ENCODE data around the gene SMPX. TPM values are rescaled to one million over a fixed set of nuclear protein-coding genes. Genes with fewer than 3 reads are reported as not detected.

The SMPX gene
- total RNA-seq, 1 donor: not detected

- Histone ChIP-seq H4K20me1 (ENCODE audit: insufficient read depth, low read length) (no peaks in the 10 kb centered on the region), H3K4me2 (ENCODE audit: insufficient read depth, low read length) (no peak overlapping the region), H2AFZ (ENCODE audit: low read length) (no peak overlapping the region), H3K4me1 (ENCODE audit: insufficient read depth, low read length) (peaks cover 10% of the 10 kb centered on the region), H3K36me3 (ENCODE audit: insufficient read depth, low read length) (no peaks in the 10 kb centered on the region), H3K9me3 (ENCODE audit: low read depth, low read length) (no peaks in the 10 kb centered on the region), H3K27me3 (ENCODE audit: insufficient read depth, low read length) (no peaks in the 10 kb centered on the region), H3K4me3 (ENCODE audit: insufficient read depth, low read length) (no peak overlapping the region), H3K79me2 (ENCODE audit: insufficient read depth, low read length) (no peaks in the 10 kb centered on the region), H3K27ac (ENCODE audit: low read depth, low read length) (no peak overlapping the region)
- TF ChIP-seq CTCF (IDR thresholded peaks at IDR 0.05; ENCODE audit: extremely low read depth, low read depth, low read length): no peak
- DNase-seq (ENCODE audit: insufficient read length, low spot score, missing footprints): no peak
Observed at GRCh38 chrX:21723814-21724213, 34.1 kb downstream of the SMPX start.

GRCh38 chrX:21723084-21723483 is 34.8 kb downstream of the SMPX start:
- Histone ChIP-seq H3K9me3 (ENCODE audit: low read depth, low read length) (no peaks in the 10 kb centered on the region), H3K27me3 (ENCODE audit: insufficient read depth, low read length) (no peaks in the 10 kb centered on the region), H3K4me1 (ENCODE audit: insufficient read depth, low read length) (peaks cover 8% of the 10 kb centered on the region), H2AFZ (ENCODE audit: low read length) (no peak overlapping the region), H3K4me3 (ENCODE audit: insufficient read depth, low read length) (no peak overlapping the region), H3K36me3 (ENCODE audit: insufficient read depth, low read length) (no peaks in the 10 kb centered on the region), H4K20me1 (ENCODE audit: insufficient read depth, low read length) (no peaks in the 10 kb centered on the region), H3K79me2 (ENCODE audit: insufficient read depth, low read length) (no peaks in the 10 kb centered on the region), H3K4me2 (ENCODE audit: insufficient read depth, low read length) (no peak overlapping the region), H3K27ac (ENCODE audit: low read depth, low read length) (no peak overlapping the region)
- DNase-seq (ENCODE audit: insufficient read length, low spot score, missing footprints): no peak
- no peak for TF ChIP-seq CTCF (IDR thresholded peaks at IDR 0.05; ENCODE audit: extremely low read depth, low read depth, low read length)

GRCh38 chrX:21721195-21721594 is 36.7 kb downstream of the SMPX start:
- Histone ChIP-seq H3K4me3 (ENCODE audit: insufficient read depth, low read length) (no peak overlapping the region), H3K27me3 (ENCODE audit: insufficient read depth, low read length) (no peaks in the 10 kb centered on the region), H3K4me2 (ENCODE audit: insufficient read depth, low read length) (no peak overlapping the region), H3K79me2 (ENCODE audit: insufficient read depth, low read length) (no peaks in the 10 kb centered on the region), H3K9me3 (ENCODE audit: low read depth, low read length) (no peaks in the 10 kb centered on the region), H4K20me1 (ENCODE audit: insufficient read depth, low read length) (no peaks in the 10 kb centered on the region), H2AFZ (ENCODE audit: low read length) (no peak overlapping the region), H3K4me1 (ENCODE audit: insufficient read depth, low read length) (no peaks in the 10 kb centered on the region), H3K27ac (ENCODE audit: low read depth, low read length) (no peak overlapping the region), H3K36me3 (ENCODE audit: insufficient read depth, low read length) (no peaks in the 10 kb centered on the region)
- no peak for DNase-seq (ENCODE audit: insufficient read length, low spot score, missing footprints)
- no peak for TF ChIP-seq CTCF (IDR thresholded peaks at IDR 0.05; ENCODE audit: extremely low read depth, low read depth, low read length)

GRCh38 chrX:21718575-21718974 is 39.3 kb downstream of the SMPX start:
- H3K79me2 ChIP-seq (ENCODE audit: insufficient read depth, low read length): no peaks in the 10 kb centered on the region
- no peak overlapping the region for H3K27ac ChIP-seq (ENCODE audit: low read depth, low read length)
- H3K4me2 ChIP-seq (ENCODE audit: insufficient read depth, low read length): no peak overlapping the region
- no peak for DNase-seq (ENCODE audit: insufficient read length, low spot score, missing footprints)
- H3K4me3 ChIP-seq (ENCODE audit: insufficient read depth, low read length): no peak overlapping the region
- TF ChIP-seq CTCF (IDR thresholded peaks at IDR 0.05; ENCODE audit: extremely low read depth, low read depth, low read length): no peak
- H4K20me1 ChIP-seq (ENCODE audit: insufficient read depth, low read length): no peaks in the 10 kb centered on the region
- no peaks in the 10 kb centered on the region for H3K9me3 ChIP-seq (ENCODE audit: low read depth, low read length)
- no peaks in the 10 kb centered on the region for H3K4me1 ChIP-seq (ENCODE audit: insufficient read depth, low read length)
- no peaks in the 10 kb centered on the region for H3K27me3 ChIP-seq (ENCODE audit: insufficient read depth, low read length)
- H3K36me3 ChIP-seq (ENCODE audit: insufficient read depth, low read length): no peaks in the 10 kb centered on the region
- H2AFZ ChIP-seq (ENCODE audit: low read length): no peak overlapping the region
